ENCODE data around the gene PTPA. TPM values are rescaled to one million over a fixed set of nuclear protein-coding genes. Genes with fewer than 3 reads are reported as not detected.

Gene PTPA
- total RNA-seq, 1 donor from 2014 or later: 62.3 TPM

DNA sequence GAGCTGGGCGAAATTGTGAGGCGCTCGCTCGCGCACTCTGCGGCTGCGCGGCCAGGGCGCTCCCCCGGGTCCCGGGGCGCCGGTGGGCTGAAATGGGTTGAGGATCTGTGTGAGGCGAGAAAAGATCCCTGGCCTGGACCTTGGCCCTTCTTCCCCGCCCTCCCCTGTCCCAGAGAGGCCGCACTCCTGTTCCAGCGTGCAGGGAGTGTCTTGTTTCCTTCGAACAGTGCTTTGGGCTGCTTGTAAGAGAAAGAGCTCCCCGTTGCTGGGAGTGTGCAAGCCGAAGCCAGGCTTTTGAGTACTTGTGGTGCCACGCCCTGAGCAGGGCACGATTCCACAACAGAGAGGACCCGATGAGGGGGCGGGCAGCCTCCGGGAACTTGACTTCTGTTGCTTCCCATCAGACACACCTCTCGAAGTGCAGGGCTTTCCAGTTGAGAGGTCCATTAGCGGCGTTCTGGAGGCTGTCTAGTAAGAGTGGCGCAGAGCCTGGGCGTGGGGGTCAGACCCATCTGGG, 29.8 kb upstream of the PTPA start:
- DNase-seq (ENCODE audit: low spot score) (no peak), ATAC-seq (no peak)

- DNase-seq (ENCODE audit: low spot score) (peak; percentile 87), ATAC-seq (peak; percentile 56)
These were observed 27.1 kb upstream of the PTPA start for GRCh38 chr9:129084087-129084486.

DNA sequence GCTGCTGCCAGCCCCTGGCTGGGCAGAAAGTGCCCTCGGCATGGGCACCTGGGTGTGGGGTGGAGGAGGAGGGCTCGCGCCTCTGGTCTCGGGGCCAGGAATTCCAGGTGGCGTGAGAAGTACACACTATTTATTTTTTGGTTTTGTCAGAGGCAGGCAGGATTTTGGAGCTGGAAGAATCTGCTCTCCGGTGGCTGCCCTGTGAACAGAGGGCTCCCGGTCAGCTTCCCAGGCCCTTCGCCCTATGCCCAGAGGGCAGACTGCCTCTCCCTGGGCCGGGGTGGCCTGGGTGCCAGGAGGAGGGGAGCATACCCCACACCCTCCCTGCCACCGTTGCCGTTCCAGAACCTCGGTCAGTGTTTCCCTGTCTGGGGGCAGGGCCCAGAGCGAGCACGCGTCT, 22.0 kb upstream of the PTPA start:
- peak; percentile 91 for ATAC-seq

GRCh38 chr9:129093602-129094386, 17.4 kb upstream of the PTPA start:
- DNase-seq (ENCODE audit: low spot score) (no peak), ATAC-seq (no peak)

More for the DNA sequence above, 22.0 kb upstream of the PTPA start:
- peak; percentile 96 for DNase-seq (ENCODE audit: low spot score)

GRCh38 chr9:129094387-129095169, 16.6 kb upstream of the PTPA start:
- DNase-seq (ENCODE audit: low spot score) (no peak), ATAC-seq (peak; percentile 36)

DNA sequence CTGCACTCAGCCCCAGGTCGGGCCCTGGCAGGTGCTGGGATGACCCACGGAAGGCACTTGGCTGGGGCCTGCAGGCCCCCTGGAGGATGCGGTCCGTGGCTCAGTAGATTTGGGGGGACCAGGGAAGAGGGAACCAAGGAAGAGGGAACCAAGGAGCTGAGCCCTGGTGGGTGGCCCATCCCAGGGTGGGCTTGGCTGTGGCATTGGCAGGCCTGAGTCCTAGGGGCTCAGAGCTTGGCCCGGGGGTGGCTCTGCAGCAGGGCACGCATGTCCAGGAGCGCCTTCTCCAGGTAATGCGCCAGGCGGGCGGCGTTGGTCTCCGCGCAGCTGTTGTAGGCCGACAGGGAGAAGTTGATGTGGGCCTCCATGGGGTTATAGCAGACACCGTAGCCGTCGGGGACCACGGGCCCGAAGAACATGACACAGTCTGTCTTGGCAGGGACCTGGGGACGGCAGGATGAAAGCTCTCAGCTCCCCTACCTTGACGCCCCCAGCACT, 16.0 kb upstream of the PTPA start:
- DNase-seq (ENCODE audit: low spot score) (no peak), ATAC-seq (no peak)

GRCh38 chr9:129095908-129096307, 15.3 kb upstream of the PTPA start:
- no peak for DNase-seq (ENCODE audit: low spot score)

GRCh38 chr9:129097671-129098306, 13.4 kb upstream of the PTPA start:
- DNase-seq (ENCODE audit: low spot score): no peak

More at GRCh38 chr9:129095908-129096307, 15.3 kb upstream of the PTPA start:
- no peak for ATAC-seq

GRCh38 chr9:129098328-129098727, 12.9 kb upstream of the PTPA start:
- no peak for DNase-seq (ENCODE audit: low spot score)
- no peak for ATAC-seq

More at GRCh38 chr9:129097671-129098306, 13.4 kb upstream of the PTPA start:
- no peak for ATAC-seq

GRCh38 chr9:129100383-129101169, 10.6 kb upstream of the PTPA start:
- DNase-seq (ENCODE audit: low spot score): no peak
- no peak for ATAC-seq

- DNase-seq (ENCODE audit: low spot score): no peak
- no peak for ATAC-seq
These were observed 9.9 kb upstream of the PTPA start for GRCh38 chr9:129101279-129101678.

- DNase-seq (ENCODE audit: low spot score): no peak
These were observed 9.1 kb upstream of the PTPA start for GRCh38 chr9:129102095-129102525.

GRCh38 chr9:129102791-129103594, 8.2 kb upstream of the PTPA start:
- ATAC-seq (peak; percentile 74), DNase-seq (ENCODE audit: low spot score) (no peak)

More at GRCh38 chr9:129102095-129102525, 9.1 kb upstream of the PTPA start:
- ATAC-seq: no peak

- ATAC-seq (peak; percentile 5), DNase-seq (ENCODE audit: low spot score) (no peak)
These were observed 7.6 kb upstream of the PTPA start for GRCh38 chr9:129103595-129103965.

DNA sequence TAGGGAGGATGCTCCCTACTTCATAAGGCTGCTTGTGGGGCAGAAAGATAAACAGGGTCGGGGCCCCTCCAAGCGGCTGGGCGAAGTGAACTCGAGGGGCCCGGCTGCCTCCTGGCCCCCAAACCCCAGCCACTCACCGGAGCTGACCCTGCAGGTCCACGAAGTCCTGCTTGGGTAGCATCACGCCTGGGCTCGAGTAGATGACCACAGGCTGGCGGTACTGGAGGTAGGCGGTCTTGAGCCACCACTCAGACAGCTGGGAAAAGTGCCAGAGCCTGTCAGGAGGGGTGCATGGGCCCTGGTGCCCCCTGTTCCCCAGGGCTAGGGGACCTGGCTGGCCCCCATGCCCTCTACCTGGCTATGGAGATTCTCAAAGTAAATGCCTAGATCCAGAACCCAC, 7.2 kb upstream of the PTPA start:
- DNase-seq (ENCODE audit: low spot score) (no peak), ATAC-seq (no peak)

- ATAC-seq (no peak), DNase-seq (ENCODE audit: low spot score) (no peak)
These were observed 5.1 kb upstream of the PTPA start for GRCh38 chr9:129105857-129106694.

DNA sequence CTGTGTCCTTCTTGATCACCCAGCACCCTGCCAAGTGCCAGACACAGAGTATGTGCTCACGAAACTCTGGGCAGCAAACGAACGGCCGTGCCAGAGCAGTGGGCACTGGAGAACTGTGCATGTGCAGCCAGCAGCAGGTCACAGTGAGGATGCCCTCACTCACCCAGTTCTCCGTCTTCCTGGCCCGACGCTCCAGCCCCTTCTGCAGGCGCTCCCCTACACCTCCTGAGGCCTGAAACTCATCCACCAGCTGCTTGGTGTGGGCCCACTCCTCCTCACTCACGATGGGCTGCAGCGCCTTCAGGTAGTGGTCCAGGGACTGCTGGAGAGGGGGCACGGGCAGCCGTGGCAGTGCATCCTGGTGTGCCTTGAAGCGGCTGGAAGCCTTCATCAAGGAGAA, 3.6 kb upstream of the PTPA start:
- DNase-seq (ENCODE audit: low spot score) (no peak), ATAC-seq (no peak)

GRCh38 chr9:129108083-129108804, 3.0 kb upstream of the PTPA start:
- no peak for DNase-seq (ENCODE audit: low spot score)
- no peak for ATAC-seq
